Activated B cell treated with CpG ODN at 0.5 μM for 24 hours (primary cell): Measurements from ENCODE around the gene UBXN7. TPM values are rescaled to one million over a fixed set of nuclear protein-coding genes. Genes with fewer than 3 reads are reported as not detected.
"Not testable (repeated sequence)": the region's sequence is repeated elsewhere in the genome, so short reads cannot be mapped to it uniquely, and the experiment has no call there.

Source experiments
- ATAC-seq: fragments of 200-7000 bp; cut with Tn5 transposase; one replicate; pipeline ENCODE4 v1.10.0; 2021; ENCODE audit warnings: low read depth, mild to moderate bottlenecking, moderate library complexity
- CTCF ChIA-PET: fragments of 350-600 bp; sonication (Branson Sonifier 250); formaldehyde crosslinking; loops from one replicate; lab custom pipeline; 2021; ENCODE audit warnings: antibody characterized with exemption; lab: Charles Lee
- POLR2A ChIA-PET: fragments of 350-600 bp; sonication (Branson Sonifier 250); formaldehyde crosslinking; loops from one replicate; lab custom pipeline; 2021; ENCODE audit warnings: antibody characterized with exemption; lab: Charles Lee
- DNase-seq: peaks from one replicate; pipeline ENCODE4 v3.0.0; 2022
- H3K27ac Mint-ChIP-seq: one replicate; pipeline ENCODE4 v1.8.0; 2020; ENCODE audit warnings: mixed read lengths
- H3K27me3 Mint-ChIP-seq: one replicate; pipeline ENCODE4 v1.8.0; 2021; ENCODE audit warnings: mixed read lengths
- H3K36me3 Mint-ChIP-seq: one replicate; pipeline ENCODE4 v1.8.0; 2021; ENCODE audit warnings: low read depth, mixed read lengths
- H3K4me1 Mint-ChIP-seq: one replicate; pipeline ENCODE4 v1.8.0; 2021; ENCODE audit warnings: mixed read lengths
- H3K4me3 Mint-ChIP-seq: one replicate; pipeline ENCODE4 v1.8.0; 2020; ENCODE audit warnings: mild to moderate bottlenecking, mixed read lengths
- H3K9me3 Mint-ChIP-seq: one replicate; pipeline ENCODE4 v1.8.0; 2020; ENCODE audit warnings: mixed read lengths
- intact Hi-C: fragments of 100-400 bp; cut with micrococcal nuclease; formaldehyde crosslinking; loops from one replicate; pipeline ENCODE4 v1.15.1; 2024
- total RNA-seq: library from RNA; stranded (reverse); gene quantifications from 2 replicates; pipeline ENCODE4 v1.2.3, GENCODE V29; 2022
- TF ChIP-seq, protein P1 (sequence below): fragments of 200-600 bp; IDR thresholded peaks from one replicate; pipeline ENCODE4 v1.8.0; 2022; ENCODE audit warnings: antibody characterized with exemption, mild to moderate bottlenecking

Gene UBXN7
- total RNA-seq, 1 donor from 2014 or later, result 66.5 TPM

GRCh38 chr3:196314597-196314996, 117.6 kb downstream of the UBXN7 start:
- ATAC-seq (no peak), DNase-seq (no peak)
- H3K27me3 Mint-ChIP-seq, result no peaks in the 10 kb centered on the region
- H3K27ac Mint-ChIP-seq, result no peak overlapping the region
- ChIA-PET CTCF (interaction anchor here (0.8 kb wide), 1 partner anchor 10 kb away, joined by 3 read pairs; no protein-coding TSS in a partner anchor), POLR2A (no interaction called here)
- intact Hi-C loops, result no loop called here
- H3K4me1 Mint-ChIP-seq, result peaks cover 2% of the 10 kb centered on the region
- peaks cover 6% of the 10 kb centered on the region for H3K36me3 Mint-ChIP-seq
- no peaks in the 10 kb centered on the region for H3K9me3 Mint-ChIP-seq
- no peak overlapping the region for H3K4me3 Mint-ChIP-seq
- TF ChIP-seq, protein P1, sequence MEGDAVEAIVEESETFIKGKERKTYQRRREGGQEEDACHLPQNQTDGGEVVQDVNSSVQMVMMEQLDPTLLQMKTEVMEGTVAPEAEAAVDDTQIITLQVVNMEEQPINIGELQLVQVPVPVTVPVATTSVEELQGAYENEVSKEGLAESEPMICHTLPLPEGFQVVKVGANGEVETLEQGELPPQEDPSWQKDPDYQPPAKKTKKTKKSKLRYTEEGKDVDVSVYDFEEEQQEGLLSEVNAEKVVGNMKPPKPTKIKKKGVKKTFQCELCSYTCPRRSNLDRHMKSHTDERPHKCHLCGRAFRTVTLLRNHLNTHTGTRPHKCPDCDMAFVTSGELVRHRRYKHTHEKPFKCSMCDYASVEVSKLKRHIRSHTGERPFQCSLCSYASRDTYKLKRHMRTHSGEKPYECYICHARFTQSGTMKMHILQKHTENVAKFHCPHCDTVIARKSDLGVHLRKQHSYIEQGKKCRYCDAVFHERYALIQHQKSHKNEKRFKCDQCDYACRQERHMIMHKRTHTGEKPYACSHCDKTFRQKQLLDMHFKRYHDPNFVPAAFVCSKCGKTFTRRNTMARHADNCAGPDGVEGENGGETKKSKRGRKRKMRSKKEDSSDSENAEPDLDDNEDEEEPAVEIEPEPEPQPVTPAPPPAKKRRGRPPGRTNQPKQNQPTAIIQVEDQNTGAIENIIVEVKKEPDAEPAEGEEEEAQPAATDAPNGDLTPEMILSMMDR, result no peak

DNA sequence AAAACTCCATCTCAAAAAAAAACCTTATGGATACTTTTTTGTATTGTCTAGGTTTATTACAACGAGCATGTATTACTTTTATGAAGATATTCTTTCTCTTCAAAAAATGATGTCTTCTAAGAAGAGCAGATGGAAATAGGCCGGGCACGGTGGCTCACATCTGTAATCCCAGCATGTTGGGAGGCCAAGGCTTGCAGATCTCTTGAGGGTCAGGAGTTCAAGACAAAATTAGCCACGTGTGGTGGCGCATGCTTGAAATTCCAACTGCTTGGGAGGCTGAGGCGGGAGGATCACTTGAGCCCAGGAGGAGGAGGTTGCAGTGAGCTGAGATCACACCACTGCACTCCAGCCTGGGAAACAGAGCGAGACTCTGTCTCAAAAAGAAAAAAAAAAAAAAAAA, 118.1 kb downstream of the UBXN7 start:
- H3K27ac Mint-ChIP-seq, H3K36me3 Mint-ChIP-seq, H3K27me3 Mint-ChIP-seq, H3K4me1 Mint-ChIP-seq, H3K9me3 Mint-ChIP-seq, intact Hi-C loops, DNase-seq, ATAC-seq, H3K4me3 Mint-ChIP-seq: not testable (repeated sequence)
- ChIA-PET POLR2A (interaction anchor here (0.6 kb wide), 1 partner anchor 46 kb away, joined by 3 read pairs; no protein-coding TSS in a partner anchor), CTCF (interaction anchor here (0.8 kb wide), 1 partner anchor 10 kb away, joined by 3 read pairs; no protein-coding TSS in a partner anchor)

- peaks cover 10% of the 10 kb centered on the region for H3K4me1 Mint-ChIP-seq
- DNase-seq, H3K4me3 Mint-ChIP-seq, ATAC-seq, H3K9me3 Mint-ChIP-seq, H3K27me3 Mint-ChIP-seq, H3K36me3 Mint-ChIP-seq, CTCF ChIA-PET, H3K27ac Mint-ChIP-seq: not testable (repeated sequence)
- POLR2A ChIA-PET, result interaction anchor here (1.1 to 1.5 kb wide), 2 partner anchors 15 kb away, joined by 3 to 4 read pairs; partner anchors contain the start of genes DYNLT2B and PCYT1A
- intact Hi-C loops, result loop anchor here (5.0 kb wide), 1 partner anchor 36 kb away; no protein-coding TSS in a partner anchor
Measured at GRCh38 chr3:196302960-196303359, 129.3 kb downstream of the UBXN7 start.

- POLR2A ChIA-PET, result interaction anchor here (1.1 to 1.5 kb wide), 2 partner anchors 15 to 16 kb away, joined by 3 to 4 read pairs; partner anchors contain the start of genes DYNLT2B and PCYT1A
- DNase-seq, H3K4me3 Mint-ChIP-seq, H3K27ac Mint-ChIP-seq, H3K9me3 Mint-ChIP-seq, H3K36me3 Mint-ChIP-seq, H3K27me3 Mint-ChIP-seq, CTCF ChIA-PET: not testable (repeated sequence)
- peak; percentile 49 for ATAC-seq
- peaks cover 10% of the 10 kb centered on the region for H3K4me1 Mint-ChIP-seq
- intact Hi-C loops, result loop anchor here (5.0 kb wide), 1 partner anchor 35 kb away; no protein-coding TSS in a partner anchor
Measured at GRCh38 chr3:196302551-196302950, 129.7 kb downstream of the UBXN7 start.

GRCh38 chr3:196298521-196298920, 133.7 kb downstream of the UBXN7 start:
- CTCF ChIA-PET, result no interaction called here

More at GRCh38 chr3:196298521-196298920, 133.7 kb downstream of the UBXN7 start:
- intact Hi-C loops, result no loop called here
- ATAC-seq, result no peak
- H3K9me3 Mint-ChIP-seq, result no peaks in the 10 kb centered on the region
- POLR2A ChIA-PET, result no interaction called here
- H3K36me3 Mint-ChIP-seq, result peaks cover 2% of the 10 kb centered on the region
- H3K4me3 Mint-ChIP-seq, result no peak overlapping the region
- no peak overlapping the region for H3K27ac Mint-ChIP-seq
- no peaks in the 10 kb centered on the region for H3K27me3 Mint-ChIP-seq
- TF ChIP-seq, protein P1, result no peak
- DNase-seq, result no peak
- H3K4me1 Mint-ChIP-seq, result peaks cover 22% of the 10 kb centered on the region

Other genes with a start within 250 kb of the UBXN7 start
- gene ZDHHC19, start 221.0 kb downstream of the UBXN7 start, total RNA-seq, result 0.31 TPM in 1 of 2 replicates, not detected in the other
- gene SLC51A, start 215.9 kb downstream of the UBXN7 start, total RNA-seq, result not detected in 2 replicates
- gene PCYT1A, start 144.7 kb downstream of the UBXN7 start, total RNA-seq, result 54.6 and 58.8 TPM in 2 replicates
- gene DYNLT2B, start 114.2 kb downstream of the UBXN7 start, total RNA-seq, result 5.1 and 5.2 TPM in 2 replicates
- not detected in 2 replicates for gene TM4SF19, start 94.0 kb downstream of the UBXN7 start, total RNA-seq
- 24.5 and 27.8 TPM in 2 replicates for gene RNF168, start 71.3 kb upstream of the UBXN7 start, total RNA-seq
- gene SMCO1, start 82.9 kb upstream of the UBXN7 start, total RNA-seq, result not detected in 2 replicates
- 14.1 and 14.3 TPM in 2 replicates for gene WDR53, start 136.1 kb upstream of the UBXN7 start, total RNA-seq
- gene FBXO45, start 136.2 kb upstream of the UBXN7 start, total RNA-seq, result 5.7 and 6.5 TPM in 2 replicates
- gene NRROS, start 207.3 kb upstream of the UBXN7 start, total RNA-seq, result 88.5 and 92.4 TPM in 2 replicates